CD4-positive, alpha-beta T cell treated with Interferon alpha-2 for 1 hour (primary cell): ENCODE measurements around the gene HSD3B2.
"Not testable (repeated sequence)": the region's sequence is repeated elsewhere in the genome, so short reads cannot be mapped to it uniquely, and the experiment has no call there.

Source experiments
- DNase-seq, 2 donors: peaks; one replicate each; pipeline ENCODE4 v3.0.0-alpha.2; 2020 to 2022

The HSD3B2 gene

DNA sequence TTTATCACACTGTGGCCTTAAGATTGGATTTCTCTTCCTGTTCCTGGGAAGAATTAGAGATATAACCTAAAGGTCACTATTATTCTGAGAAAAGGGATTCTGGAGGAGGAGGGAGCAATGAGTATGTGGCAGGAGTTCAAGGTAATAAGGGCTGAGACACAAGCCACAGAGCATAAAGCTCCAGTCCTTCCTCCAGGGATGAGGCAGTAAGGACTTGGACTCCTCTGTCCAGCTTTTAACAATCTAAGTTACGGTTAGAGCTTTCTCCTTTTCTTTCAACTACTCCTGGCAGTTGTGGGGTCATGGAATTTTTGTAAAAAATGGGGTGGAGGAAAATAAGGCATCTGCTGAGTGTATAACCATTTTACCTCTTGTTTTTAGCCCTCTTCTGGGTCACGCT lies at the start of gene HSD3B2:
Gene HSD3B2, plus strand, starts transcription at position 201 of the 400 bp plus-strand sequence. CDS start 270 bp downstream, outside the sequence.
- DNase-seq, result no peak

- DNase-seq, result no peak
These were observed 48.5 kb upstream of the HSD3B2 start for GRCh38 chr1:119366424-119366823.

- DNase-seq, result no peak
These were observed 47.4 kb upstream of the HSD3B2 start for GRCh38 chr1:119367432-119368124.

DNA sequence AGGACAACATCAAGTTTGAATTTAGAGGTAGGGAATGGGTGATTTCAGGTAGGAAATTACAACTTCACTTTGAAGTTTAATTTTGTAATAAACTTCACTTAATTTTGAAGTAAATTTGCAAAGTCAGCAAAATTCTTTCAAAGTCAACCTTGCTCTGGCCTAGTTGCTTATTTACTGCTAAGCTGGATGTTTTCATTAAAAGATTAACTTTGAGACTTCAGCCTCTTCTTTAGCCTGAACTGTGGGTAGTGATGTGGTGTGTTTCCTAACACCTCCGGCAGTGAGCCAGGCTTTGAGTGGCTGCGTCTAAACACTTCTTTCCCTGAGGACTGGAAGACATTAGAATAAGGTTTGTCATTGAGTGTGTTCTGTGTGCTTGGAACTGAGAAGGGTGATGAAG lies 46.4 kb upstream of the HSD3B2 start, which contains the start of gene HAO2:
Gene HAO2, plus strand, starts transcription at position 232 of the 400 bp plus-strand sequence. CDS start 12,301 bp downstream, outside the sequence.
- no peak for DNase-seq

DNA sequence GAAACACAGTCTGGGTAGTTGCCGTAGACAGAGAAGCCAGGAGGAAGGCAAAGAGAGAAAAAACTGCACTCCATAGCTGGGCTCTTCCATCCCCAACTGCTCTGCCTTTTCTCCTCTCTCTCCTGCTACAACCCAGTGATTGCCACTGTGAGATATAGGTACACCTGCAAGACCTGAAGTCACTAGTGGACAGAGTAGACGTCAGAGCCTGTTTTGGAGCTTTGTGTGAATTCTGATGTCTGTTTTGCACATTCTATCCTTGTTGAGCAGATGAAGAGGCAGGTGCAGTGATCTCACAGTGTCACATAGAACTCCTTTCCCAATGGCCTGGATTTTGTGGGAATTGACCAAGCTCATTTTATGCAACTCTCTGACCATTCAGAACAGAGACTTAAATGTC lies 44.2 kb upstream of the HSD3B2 start:
- DNase-seq, result no peak

GRCh38 chr1:119371815-119372214 lies 43.1 kb upstream of the HSD3B2 start:
- no peak for DNase-seq

- no peak for DNase-seq
These were observed 42.4 kb upstream of the HSD3B2 start for GRCh38 chr1:119372503-119373086.

- DNase-seq, result no peak
These were observed 41.5 kb upstream of the HSD3B2 start for GRCh38 chr1:119373465-119373864.

DNA sequence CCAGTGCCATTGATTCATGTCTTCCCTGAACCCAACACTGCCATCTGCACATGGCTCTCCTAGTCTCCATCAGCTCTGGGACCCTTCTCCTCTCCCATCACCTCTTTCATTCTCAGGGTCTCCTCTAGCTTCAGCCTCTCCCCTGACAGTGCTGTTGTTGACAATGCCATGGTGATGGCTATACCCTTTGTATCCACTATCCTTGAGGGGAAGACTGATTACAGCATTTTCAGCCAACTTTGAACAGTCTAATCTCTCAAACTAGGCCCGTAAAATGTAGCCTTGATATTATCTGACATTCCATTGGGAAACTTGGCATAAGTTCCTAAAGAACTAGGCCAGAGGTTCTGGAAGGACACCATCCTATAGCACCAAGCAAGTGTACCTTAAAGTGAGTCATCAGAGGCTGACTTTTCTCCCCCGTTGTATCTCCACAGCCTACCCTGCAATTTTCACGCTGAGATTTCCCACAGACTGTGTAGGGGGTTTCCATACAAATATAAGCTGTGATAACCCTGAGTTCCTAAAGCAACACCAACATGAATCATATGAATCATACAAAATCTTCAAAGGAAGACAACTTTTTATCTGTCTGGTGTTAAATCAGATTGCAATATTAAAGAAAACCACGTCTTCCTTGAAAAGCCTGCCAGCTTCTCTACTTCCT lies 40.6 kb upstream of the HSD3B2 start:
- no peak for DNase-seq

- no peak for DNase-seq
These were observed 39.6 kb upstream of the HSD3B2 start for GRCh38 chr1:119375366-119375765.

- DNase-seq, result no peak
These were observed 38.4 kb upstream of the HSD3B2 start for GRCh38 chr1:119376594-119376993.

DNA sequence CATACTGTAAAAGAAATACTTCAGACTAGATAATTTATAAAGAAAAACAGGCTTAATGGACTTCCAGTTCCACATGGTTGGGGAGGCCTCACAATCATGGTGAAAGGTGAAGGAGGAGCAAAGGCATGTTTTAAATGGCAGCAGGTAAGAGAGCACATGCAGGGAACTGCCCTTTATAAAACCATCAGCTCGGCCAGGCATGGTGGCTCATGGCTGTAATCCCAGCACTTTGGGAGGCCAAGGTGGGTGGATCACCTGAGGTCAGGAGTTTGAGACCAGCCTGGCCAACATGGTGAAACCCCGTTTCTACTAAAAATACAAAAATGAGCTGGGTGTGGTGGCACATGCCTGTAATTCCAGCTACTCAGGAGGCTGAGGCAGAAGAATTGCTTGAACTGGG lies 37.4 kb upstream of the HSD3B2 start:
- DNase-seq, result not testable (repeated sequence)

GRCh38 chr1:119379117-119379516 lies 35.8 kb upstream of the HSD3B2 start:
- DNase-seq, result no peak

- no peak for DNase-seq
These were observed 34.6 kb upstream of the HSD3B2 start for GRCh38 chr1:119380304-119380703.

- DNase-seq, result no peak
These were observed 33.8 kb upstream of the HSD3B2 start for GRCh38 chr1:119380983-119381662.

- DNase-seq, result no peak
These were observed 30.4 kb upstream of the HSD3B2 start for GRCh38 chr1:119384591-119384990.

DNA sequence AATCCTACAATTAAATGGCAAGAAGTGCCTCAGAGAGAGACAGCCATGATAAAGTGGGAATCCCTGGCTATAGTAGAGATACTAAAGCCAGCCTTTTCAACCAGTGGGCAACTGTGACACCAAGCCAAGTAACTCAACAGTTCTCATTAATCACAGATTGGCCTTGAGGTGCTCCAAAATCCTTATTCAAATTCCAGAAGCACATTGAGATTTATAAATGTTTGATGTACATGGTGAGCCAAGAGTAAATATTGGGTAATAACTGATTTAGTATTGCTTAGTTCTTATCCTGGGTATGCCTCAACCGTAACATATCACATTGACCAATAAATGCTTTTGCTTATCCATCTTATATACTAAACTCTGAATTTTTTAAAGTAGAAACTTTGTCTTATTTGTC lies 29.3 kb upstream of the HSD3B2 start:
- DNase-seq, result no peak

DNA sequence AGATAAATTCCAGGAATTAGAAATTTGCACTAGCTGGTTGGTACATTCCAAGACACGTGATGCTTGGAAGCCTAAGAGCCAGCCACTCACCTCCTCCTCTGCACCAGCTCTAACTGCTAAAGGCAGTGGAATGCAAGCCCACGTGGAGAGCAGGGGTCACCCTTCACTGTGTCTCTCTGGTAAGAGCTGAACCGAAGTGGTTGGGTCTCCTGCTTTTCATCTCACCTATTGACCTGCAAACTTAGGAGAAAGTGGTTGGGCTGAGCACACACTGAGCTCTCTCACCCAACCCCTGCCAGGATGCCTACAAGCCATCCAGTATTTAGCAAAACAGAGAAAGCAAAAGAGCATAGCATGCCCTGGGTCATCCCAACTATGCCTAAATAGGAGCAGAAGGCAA lies 27.1 kb upstream of the HSD3B2 start:
- DNase-seq, result no peak

- no peak for DNase-seq
These were observed 26.5 kb upstream of the HSD3B2 start for GRCh38 chr1:119388450-119388849.

- DNase-seq, result no peak
These were observed 24.4 kb upstream of the HSD3B2 start for GRCh38 chr1:119390526-119390925.

DNA sequence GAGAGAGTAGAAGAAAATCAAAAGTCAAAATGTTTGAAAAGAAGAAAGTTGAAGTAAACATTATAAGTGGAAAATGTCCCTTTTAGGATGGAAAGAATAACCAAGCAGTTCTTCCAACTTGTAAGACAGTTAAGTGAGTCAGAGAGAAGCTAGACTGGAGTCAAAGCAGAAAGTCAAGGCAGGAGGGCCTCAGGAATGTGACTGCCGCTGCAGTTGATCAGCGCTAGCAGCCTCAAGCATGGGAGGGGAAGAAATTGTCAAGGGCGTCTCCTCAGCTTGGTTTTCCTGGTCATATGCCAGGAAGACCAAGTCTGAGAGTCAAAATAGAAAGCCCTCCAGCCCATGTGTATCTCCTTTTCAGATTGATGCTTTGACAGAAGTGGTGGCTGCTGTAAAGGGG lies 23.2 kb upstream of the HSD3B2 start:
- no peak for DNase-seq

GRCh38 chr1:119394085-119394484 lies 20.9 kb upstream of the HSD3B2 start:
- DNase-seq, result no peak

DNA sequence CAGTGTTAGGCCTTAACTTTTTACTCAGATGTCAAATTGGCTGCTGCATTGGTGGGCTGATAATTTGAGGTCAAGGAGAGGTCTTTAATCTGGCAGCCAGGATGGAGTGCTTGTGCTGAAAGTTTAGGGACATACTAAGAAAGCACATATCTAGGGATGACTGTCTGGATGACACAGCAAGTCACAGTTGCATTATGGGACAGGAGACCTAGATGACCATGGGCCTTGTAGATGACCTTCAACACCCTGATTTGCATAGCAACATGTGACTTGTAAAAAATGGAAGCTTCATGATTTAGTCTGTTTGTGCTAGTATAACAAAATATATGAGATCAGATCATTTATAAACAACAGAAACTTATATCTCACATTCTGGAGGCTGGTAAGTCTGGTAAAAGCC lies 18.0 kb upstream of the HSD3B2 start:
- no peak for DNase-seq

DNA sequence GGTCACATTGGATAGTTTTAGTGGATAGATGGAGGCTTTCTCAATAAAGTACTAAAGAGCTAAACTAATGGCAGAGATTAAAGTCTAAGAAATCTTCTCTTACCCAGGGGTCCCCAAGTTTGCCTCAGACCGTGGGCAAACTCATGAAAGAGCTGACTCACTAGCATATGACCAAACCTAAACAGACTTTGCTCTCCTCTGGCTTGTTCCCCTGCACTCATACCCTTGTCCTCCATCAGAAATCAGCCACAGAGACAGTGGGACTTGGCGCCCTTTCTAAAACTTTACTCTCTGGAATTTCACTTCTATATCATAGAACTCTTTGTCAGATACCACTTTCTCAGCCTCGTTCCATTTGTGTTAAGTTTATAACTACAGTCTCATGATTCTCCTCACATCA lies 17.0 kb upstream of the HSD3B2 start:
- no peak for DNase-seq
